Esophagus squamous epithelium (tissue), 5 donors: ENCODE data around the gene STK32C. TPM values are rescaled to one million over a fixed set of nuclear protein-coding genes. Genes with fewer than 3 reads are reported as not detected.

Experiments used
- DNase-seq: peaks from one replicate; lab custom pipeline; 2025; lab: John Stamatoyannopoulos, UW
- H3K27ac ChIP-seq, 4 donors: fragments of 200-600 bp; sonication (generic); one replicate each; pipeline ENCODE4 v1.5.1; 2016 to 2019; ENCODE audit warnings: mild to moderate bottlenecking in 1 of 4
- H3K27me3 ChIP-seq, 4 donors: fragments of 200-600 bp; sonication (generic); 1 replicate in 3 of 4; 2 replicates in 1 of 4; pipeline versions ENCODE4 v1.5.1 to v1.6.0; 2017 to 2021; ENCODE audit warnings: antibody characterized with exemption in 1 of 4
- H3K36me3 ChIP-seq, 3 donors: fragments of 200-600 bp; sonication (generic); one replicate each; pipeline ENCODE4 v1.5.1; 2016 to 2019
- H3K4me1 ChIP-seq, 3 donors: fragments of 200-600 bp; sonication (generic); one replicate each; pipeline ENCODE4 v1.5.1; 2017 to 2019
- H3K4me3 ChIP-seq, 4 donors: fragments of 200-600 bp; sonication (generic); 1 replicate in 3 of 4; 2 replicates in 1 of 4; pipeline ENCODE4 v1.5.1; 2016 to 2019; ENCODE audit warnings: mild to moderate bottlenecking in 2 of 4, moderate library complexity in 1 of 4
- H3K9me3 ChIP-seq, 3 donors: fragments of 200-600 bp; sonication (generic); one replicate each; pipeline ENCODE4 v1.5.1; 2016 to 2019
- CTCF ChIP-seq, 6 experiments: fragments of 450-650 bp in 4 of 6; fragments of 200-600 bp in 2 of 6; sonication (generic) in 2 of 6; IDR thresholded peaks; one replicate each; pipeline ENCODE4 v1.5.1; 2016 to 2019; ENCODE audit warnings: antibody characterized with exemption in 6 of 6, mild to moderate bottlenecking in 4 of 6, moderate library complexity in 4 of 6
- POLR2A ChIP-seq, 4 donors: fragments of 450-650 bp; IDR thresholded peaks; one replicate each; pipeline ENCODE4 v1.6.1; 2017; ENCODE audit warnings: antibody characterized with exemption in 4 of 4, mild to moderate bottlenecking in 4 of 4, moderate library complexity in 3 of 4
- WGBS, 2 donors: methylation state at CpG; one replicate each; pipeline ENCODE4 v1.1.5; 2018; 5-methylcytosine and 5-hydroxymethylcytosine counted together
- intact Hi-C: fragments of 100-400 bp; cut with DNase I; formaldehyde crosslinking; loops from one replicate; pipeline ENCODE4 v1.15.0; 2022
- total RNA-seq, 4 donors: library from RNA; depleted of rRNA; stranded (reverse); fragments of >200 nt; gene quantifications; one replicate each; pipeline ENCODE4 v1.1.0, GENCODE V29; 2016
- donor health status: DM: yes; HTN: yes; CAD: no.

The STK32C gene
- total RNA-seq, 4 donors from 2014 or later, result 2.3 to 5.5 (median 2.6) TPM

GRCh38 chr10:132279873-132280645, 27.7 kb downstream of the STK32C start:
- WGBS, 2 donors, result 83 to 86% methylated on average over 35 to 41 of the region's 43 CpGs
- Histone ChIP-seq H3K4me1 (no peaks in the 10 kb centered on the region), H3K27ac (no peak overlapping the region), H3K36me3 (no peaks in the 10 kb centered on the region), H3K27me3 (peaks cover 0 to 31% (median 0%) of the 10 kb centered on the region in 4 donors), H3K9me3 (no peaks in the 10 kb centered on the region), H3K4me3 (no peak overlapping the region)
- DNase-seq, result no peak
- TF ChIP-seq CTCF (IDR thresholded peaks at IDR 0.05) (no peak), POLR2A (IDR thresholded peaks at IDR 0.05) (no peak)
- intact Hi-C loops, result no loop called here

- Histone ChIP-seq H3K9me3 (no peaks in the 10 kb centered on the region), H3K27me3 (peaks cover 0 to 6% (median 0%) of the 10 kb centered on the region in 4 donors), H3K4me1 (peaks cover 0 to 8% (median 2%) of the 10 kb centered on the region in 3 donors), H3K36me3 (no peaks in the 10 kb centered on the region), H3K27ac (no peak overlapping the region), H3K4me3 (no peak overlapping the region)
- TF ChIP-seq POLR2A (IDR thresholded peaks at IDR 0.05), result no peak
- no peak for TF ChIP-seq CTCF (IDR thresholded peaks at IDR 0.05)
- WGBS, 2 donors, result 88% methylated on average over 4 of the region's 9 CpGs; no CpG with 5 or more reads in 1 of the 2 donors
- intact Hi-C loops, result no loop called here
- no peak for DNase-seq
Measured at GRCh38 chr10:132277311-132277741, 30.4 kb downstream of the STK32C start.

- intact Hi-C loops, result no loop called here
- WGBS, 2 donors, result 72 to 79% methylated on average over 6 to 7 of the region's 7 CpGs
- TF ChIP-seq POLR2A (IDR thresholded peaks at IDR 0.05), result no peak
- Histone ChIP-seq H3K36me3 (no peaks in the 10 kb centered on the region), H3K27ac (no peak overlapping the region), H3K9me3 (no peaks in the 10 kb centered on the region), H3K4me3 (no peak overlapping the region), H3K4me1 (peaks cover 0 to 13% (median 2%) of the 10 kb centered on the region in 3 donors), H3K27me3 (no peaks in the 10 kb centered on the region)
- DNase-seq, result no peak
Measured at GRCh38 chr10:132276706-132277105, 31.0 kb downstream of the STK32C start.

- no peak overlapping the region for H3K27ac ChIP-seq
- 86 to 95% methylated on average over 6 to 11 of the region's 13 CpGs for WGBS, 2 donors
- H3K27me3 ChIP-seq, result no peaks in the 10 kb centered on the region
- DNase-seq, result no peak
- no peak overlapping the region for H3K4me3 ChIP-seq
- intact Hi-C loops, result no loop called here
- no peaks in the 10 kb centered on the region for H3K9me3 ChIP-seq
- H3K4me1 ChIP-seq, result peaks cover 0 to 13% (median 2%) of the 10 kb centered on the region in 3 donors
- H3K36me3 ChIP-seq, result no peaks in the 10 kb centered on the region
- TF ChIP-seq CTCF (IDR thresholded peaks at IDR 0.05) (no peak), POLR2A (IDR thresholded peaks at IDR 0.05) (no peak)
Measured at GRCh38 chr10:132276179-132276675, 31.5 kb downstream of the STK32C start.

- H3K36me3 ChIP-seq, result no peaks in the 10 kb centered on the region
- no peak for DNase-seq
- intact Hi-C loops, result no loop called here
- TF ChIP-seq POLR2A (IDR thresholded peaks at IDR 0.05), result no peak
- TF ChIP-seq CTCF (IDR thresholded peaks at IDR 0.05), result no peak
- no peak overlapping the region for H3K27ac ChIP-seq
- no peak overlapping the region for H3K4me3 ChIP-seq
- no peaks in the 10 kb centered on the region for H3K27me3 ChIP-seq
- H3K4me1 ChIP-seq, result peaks cover 0 to 13% (median 2%) of the 10 kb centered on the region in 3 donors
- H3K9me3 ChIP-seq, result no peaks in the 10 kb centered on the region
- WGBS, 2 donors, result 95% methylated on average over 16 of the region's 26 CpGs; no CpG with 5 or more reads in 1 of the 2 donors
Measured at GRCh38 chr10:132275426-132276178, 32.1 kb downstream of the STK32C start.
